IMR-90 (cell line): Measurements from ENCODE around the gene ZDHHC19. TPM values are rescaled to one million over a fixed set of nuclear protein-coding genes. Genes with fewer than 3 reads are reported as not detected.

Experiments
- ATAC-seq: fragments of 200-7000 bp; cut with Tn5 transposase; 2 replicates; pipeline ENCODE4 v1.9.1; 2020; ENCODE audit warnings: low read depth, mild to moderate bottlenecking, moderate library complexity
- BruUV-seq: library from RNA; stranded (reverse); fragments of 400-500 nt; replicated peaks from 2 replicates; lab custom pipeline; 2021; lab: Mats Ljungman, UMichigan
- CTCF ChIA-PET: fragments of 300-600 bp; formaldehyde crosslinking; extraction: SDS; loops from one replicate; lab custom pipeline; 2021; ENCODE audit warnings: antibody characterized with exemption; lab: Yijun Ruan, JAX
- POLR2A ChIA-PET: fragments of 300-600 bp; sonication (Branson Sonifier 250); formaldehyde crosslinking; loops from one replicate; lab custom pipeline; 2022; ENCODE audit warnings: antibody characterized with exemption; ENCODE audit not compliant: unreplicated experiment; lab: Charles Lee
- DNase-seq: peaks from one replicate; pipeline ENCODE4 v3.0.0; 2013
- H2AFZ ChIP-seq: replicated peaks from 2 replicates; pipeline ENCODE3; 2013; ENCODE audit warnings: low read length, mild to moderate bottlenecking; ENCODE audit not compliant: poor library complexity
- H2AK5ac ChIP-seq: 2 replicates; pipeline ENCODE4 v1.6.1; 2013; ENCODE audit warnings: low read depth, low read length, inconsistent platforms
- H2AK9ac ChIP-seq: replicated peaks from 2 replicates; pipeline ENCODE3; 2013; ENCODE audit warnings: mild to moderate bottlenecking, low read depth, low read length, moderate library complexity; ENCODE audit not compliant: poor library complexity
- H2BK120ac ChIP-seq: 2 replicates; pipeline ENCODE4 v1.6.1; 2013; ENCODE audit warnings: low read depth, low read length, inconsistent platforms
- H2BK15ac ChIP-seq: 3 replicates; pipeline ENCODE4 v1.6.1; 2013; ENCODE audit warnings: low read depth, low read length, inconsistent platforms
- H2BK20ac ChIP-seq: 2 replicates; pipeline ENCODE4 v1.6.1; 2013; ENCODE audit warnings: low read depth, mild to moderate bottlenecking, inconsistent platforms, low read length, moderate library complexity
- H2BK5ac ChIP-seq: 2 replicates; pipeline ENCODE4 v1.6.1; 2013; ENCODE audit warnings: mild to moderate bottlenecking, low read depth, low read length, inconsistent platforms; ENCODE audit not compliant: poor library complexity, severe bottlenecking
- H3K14ac ChIP-seq: replicated peaks from 2 replicates; pipeline ENCODE4 v1.6.1; 2013; ENCODE audit warnings: low read depth, low read length, inconsistent platforms
- H3K18ac ChIP-seq: 2 replicates; pipeline ENCODE4 v1.6.1; 2013; ENCODE audit warnings: low read depth, low read length, control low read depth
- H3K23ac ChIP-seq: 2 replicates; pipeline ENCODE4 v1.6.1; 2013; ENCODE audit warnings: low read depth, low read length, inconsistent platforms
- H3K27ac ChIP-seq: 2 replicates; pipeline ENCODE4 v1.5.1; 2013; ENCODE audit warnings: mild to moderate bottlenecking, control low read depth, low read length; ENCODE audit not compliant: insufficient read depth
- H3K27me3 ChIP-seq: 2 replicates; pipeline ENCODE4 v1.6.1; 2013; ENCODE audit warnings: low read length; ENCODE audit not compliant: control insufficient read depth, insufficient read depth
- H3K36me3 ChIP-seq: 2 replicates; pipeline ENCODE4 v1.6.1; 2013; ENCODE audit warnings: low read length, mixed read lengths; ENCODE audit not compliant: control insufficient read depth, insufficient read depth
- H3K4ac ChIP-seq: 2 replicates; pipeline ENCODE4 v1.6.1; 2013; ENCODE audit warnings: low read depth, low read length, inconsistent platforms
- H3K4me1 ChIP-seq: 2 replicates; pipeline ENCODE4 v1.6.1; 2013; ENCODE audit warnings: low read length, mixed read lengths; ENCODE audit not compliant: control insufficient read depth, insufficient read depth
- H3K4me2 ChIP-seq: 2 replicates; pipeline ENCODE4 v1.6.1; 2013; ENCODE audit warnings: low read depth, mild to moderate bottlenecking, control low read depth, low read length, moderate library complexity
- H3K4me3 ChIP-seq: 2 replicates; pipeline ENCODE4 v1.5.1; 2013; ENCODE audit warnings: low read depth, mild to moderate bottlenecking, control low read depth, low read length, moderate library complexity; ENCODE audit not compliant: insufficient read depth
- H3K56ac ChIP-seq: 2 replicates; pipeline ENCODE4 v1.6.1; 2013; ENCODE audit warnings: low read length, inconsistent platforms; ENCODE audit not compliant: insufficient read depth; ENCODE audit errors: extremely low read depth
- H3K79me1 ChIP-seq, 2 experiments: 2 replicates each; pipeline ENCODE4 v1.6.1; 2013; ENCODE audit warnings: low read length in 2 of 2, inconsistent platforms in 1 of 2, low read depth in 1 of 2
- H3K9ac ChIP-seq: 2 replicates; pipeline ENCODE4 v1.6.1; 2013; ENCODE audit warnings: low read depth, low read length, control low read depth
- H3K9me1 ChIP-seq: 2 replicates; pipeline ENCODE4 v1.6.1; 2013; ENCODE audit warnings: low read length, inconsistent platforms; ENCODE audit not compliant: insufficient read depth
- H3K9me3 ChIP-seq: 2 replicates; pipeline ENCODE4 v1.6.1; 2013; ENCODE audit warnings: low read length; ENCODE audit not compliant: control insufficient read depth, insufficient read depth
- H4K20me1 ChIP-seq: 2 replicates; pipeline ENCODE4 v1.6.1; 2013; ENCODE audit warnings: low read length, inconsistent platforms; ENCODE audit not compliant: insufficient read depth
- H4K5ac ChIP-seq: 2 replicates; pipeline ENCODE4 v1.6.1; 2013; ENCODE audit warnings: mild to moderate bottlenecking, low read depth, low read length, control low read depth
- H4K8ac ChIP-seq, 2 experiments: 2 replicates each; pipeline ENCODE4 v1.6.1; 2013; ENCODE audit warnings: low read depth in 2 of 2, low read length in 2 of 2, control low read depth in 1 of 2, inconsistent platforms in 1 of 2
- H4K91ac ChIP-seq: 2 replicates; pipeline ENCODE4 v1.6.1; 2013; ENCODE audit warnings: low read depth, low read length, inconsistent platforms; ENCODE audit not compliant: insufficient read depth
- BHLHE40 ChIP-seq: fragments of 150-350 bp; IDR thresholded peaks from 2 replicates; pipeline ENCODE4 v1.6.1; 2016; ENCODE audit warnings: mild to moderate bottlenecking, low read depth, low read length
- CEBPB ChIP-seq: IDR thresholded peaks from 2 replicates; pipeline ENCODE4 v1.6.1; 2012; ENCODE audit warnings: low read depth, low read length, improper control_type of control experiment
- CHD1 ChIP-seq: IDR thresholded peaks from 2 replicates; pipeline ENCODE4 v1.6.1; 2012; ENCODE audit warnings: low read depth, low read length, improper control_type of control experiment
- FOS ChIP-seq: fragments of 150-350 bp; IDR thresholded peaks from 2 replicates; pipeline ENCODE4 v1.6.1; 2016; ENCODE audit warnings: low read depth, low read length
- MAFK ChIP-seq: IDR thresholded peaks from 2 replicates; pipeline ENCODE4 v1.6.1; 2012; ENCODE audit warnings: low read depth, low read length, improper control_type of control experiment
- MAZ ChIP-seq: IDR thresholded peaks from 2 replicates; pipeline ENCODE4 v1.6.1; 2012; ENCODE audit warnings: low read depth, mild to moderate bottlenecking, low read length, improper control_type of control experiment, moderate library complexity, borderline replicate concordance
- MXI1 ChIP-seq: IDR thresholded peaks from 2 replicates; pipeline ENCODE4 v1.6.1; 2012; ENCODE audit warnings: low read depth, mild to moderate bottlenecking, low read length, moderate library complexity, borderline replicate concordance
- NFE2L2 ChIP-seq: fragments of 150-350 bp; IDR thresholded peaks from 2 replicates; pipeline ENCODE4 v1.6.1; 2016; ENCODE audit warnings: low read depth, mild to moderate bottlenecking, low read length
- POLR2A ChIP-seq: IDR thresholded peaks from 2 replicates; pipeline ENCODE4 v1.6.1; 2012; ENCODE audit warnings: mild to moderate bottlenecking, low read depth, low read length
- RAD21 ChIP-seq: IDR thresholded peaks from 2 replicates; pipeline ENCODE4 v1.6.1; 2012; ENCODE audit warnings: low read length, improper control_type of control experiment
- RCOR1 ChIP-seq: IDR thresholded peaks from 2 replicates; pipeline ENCODE4 v1.6.1; 2012; ENCODE audit warnings: mild to moderate bottlenecking, low read length, improper control_type of control experiment; ENCODE audit not compliant: insufficient replicate concordance
- RFX5 ChIP-seq: IDR thresholded peaks from 2 replicates; pipeline ENCODE4 v1.8.0; 2012; ENCODE audit warnings: low read depth, mild to moderate bottlenecking, low read length, moderate library complexity
- SMC3 ChIP-seq: fragments of 150-350 bp; IDR thresholded peaks from 2 replicates; pipeline ENCODE4 v1.6.1; 2016; ENCODE audit warnings: low read depth, mild to moderate bottlenecking, antibody characterized with exemption, low read length, moderate library complexity
- WGBS, 2 experiments: methylation state at CpG; one replicate each; pipeline versions ENCODE4 v1.1.5 to v1.1.7; 2013; ENCODE audit warnings: missing lambda C conversion rate in 2 of 2; ENCODE audit not compliant: insufficient read length in 1 of 2; ENCODE audit errors: extremely low coverage in 2 of 2; 5-methylcytosine and 5-hydroxymethylcytosine counted together
- dilution Hi-C: fragments of 300-500 bp; cut with HindIII; formaldehyde crosslinking; loops from one replicate; pipeline ENCODE4 v1.14.3; 2018; ENCODE audit warnings: low sequenced_read_pairs; ENCODE audit not compliant: unreplicated experiment
- in situ Hi-C: fragments of 300-500 bp; cut with MboI; formaldehyde crosslinking; loops from 3 replicates; pipeline ENCODE4 v1.14.3; 2019; ENCODE audit warnings: low sequenced_read_pairs, inconsistent platforms, mixed read lengths
- intact Hi-C: fragments of 100-400 bp; cut with micrococcal nuclease; formaldehyde crosslinking; loops from 2 replicates; pipeline ENCODE4 v1.10.0; 2022
- polyA plus RNA-seq, 3 experiments: library from polyadenylated mRNA; depleted of rRNA; stranded (reverse); fragments of >200 nt; gene quantifications; 2 replicates each; pipeline ENCODE4 v1.2.3, GENCODE V29; 2012; ENCODE audit warnings: low replicate concordance in 1 of 3
- total RNA-seq: library from RNA; depleted of rRNA; stranded (reverse); fragments of >200 nt; gene quantifications from 2 replicates; pipeline ENCODE4 v1.2.3, GENCODE V29; 2012
- TF ChIP-seq, protein P1 (sequence below): fragments of 150-350 bp; IDR thresholded peaks from 2 replicates; pipeline ENCODE4 v1.6.1; 2017; ENCODE audit warnings: mild to moderate bottlenecking, antibody characterized with exemption, low read length, low read depth
- TF ChIP-seq, protein P2 (sequence below): fragments of 150-350 bp; IDR thresholded peaks from 2 replicates; pipeline ENCODE4 v1.6.1; 2016; ENCODE audit warnings: low read depth, mild to moderate bottlenecking, low read length, moderate library complexity, borderline replicate concordance
- TF ChIP-seq, protein P3 (sequence below): conservative IDR thresholded peaks from 2 replicates; pipeline ENCODE4 v1.5.1; 2012; ENCODE audit warnings: mild to moderate bottlenecking, low read depth, low read length, improper control_type of control experiment

The ZDHHC19 gene
- total and polyA plus RNA-seq, 2 of the 4 experiments (the other 2 are of a cell fraction), result 0.09 TPM; not detected in 1

DNA sequence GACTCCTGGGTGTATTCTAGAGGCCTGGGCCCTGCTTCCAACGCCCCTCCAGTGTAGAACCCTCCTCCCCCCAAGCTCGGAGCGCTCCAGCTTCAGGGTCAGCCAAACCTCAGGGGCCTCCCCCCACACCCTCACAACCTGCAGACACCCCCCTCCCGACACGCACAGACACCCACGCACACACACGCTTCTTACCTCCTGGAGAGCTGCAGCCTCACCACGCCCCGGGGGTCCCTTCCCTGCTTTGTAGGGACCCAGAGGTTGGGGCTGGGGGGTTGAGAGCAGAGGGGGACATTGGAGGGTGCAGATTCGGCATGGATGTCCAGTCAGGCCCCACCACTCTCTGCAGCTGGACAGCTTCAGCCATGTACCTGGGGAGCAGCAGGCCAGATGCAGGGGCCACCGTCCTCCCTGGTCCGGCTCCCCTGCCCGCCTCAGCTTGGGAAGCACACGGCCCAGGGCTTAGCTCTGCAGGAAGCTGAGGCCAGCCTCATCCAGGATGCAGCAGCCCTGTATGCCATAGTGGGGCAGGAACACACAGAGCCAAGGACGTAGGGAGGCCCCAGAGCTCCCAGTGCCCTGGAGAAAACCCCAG, 13.0 kb downstream of the ZDHHC19 start:
- Histone ChIP-seq H3K4me2 (no peak overlapping the region), H3K18ac (no peak overlapping the region), H4K8ac (no peak overlapping the region), H4K5ac (no peak overlapping the region), H2BK120ac (no peak overlapping the region), H4K91ac (no peak overlapping the region), H3K56ac (no peak overlapping the region), H3K36me3 (no peaks in the 10 kb centered on the region), H3K23ac (no peak overlapping the region), H2BK15ac (no peak overlapping the region), H3K4ac (no peak overlapping the region), H3K9me3 (no peaks in the 10 kb centered on the region), H3K4me3 (no peak overlapping the region), H3K14ac (no peak overlapping the region), H2BK20ac (no peak overlapping the region), H3K27ac (no peak overlapping the region), H3K9me1 (no peaks in the 10 kb centered on the region), H2BK5ac (no peak overlapping the region), H3K79me1 (no peaks in the 10 kb centered on the region), H4K20me1 (no peaks in the 10 kb centered on the region), H3K4me1 (no peaks in the 10 kb centered on the region), H3K27me3 (no peaks in the 10 kb centered on the region; the same call in 1 of the 2 replicates), H2AK5ac (no peak overlapping the region), H2AK9ac (no peak overlapping the region), H2AFZ (no peak overlapping the region), H3K9ac (no peak overlapping the region)
- POLR2A ChIA-PET, result no interaction called here
- intact Hi-C loops (loop anchor here (5.0 kb wide), 1 partner anchor 346 kb away; no protein-coding TSS in a partner anchor), dilution Hi-C loops (loop anchor here (25.0 kb wide), 1 partner anchor 136 kb away; no protein-coding TSS in a partner anchor), in situ Hi-C loops (no loop called here)
- CTCF ChIA-PET, result interaction anchor here (0.8 to 1.5 kb wide), 2 partner anchors 40 to 125 kb away, joined by 3 to 4 read pairs; no protein-coding TSS in a partner anchor
- WGBS, 2 experiments, result 50% methylated on average over 6 of the region's 15 CpGs; no CpG with 5 or more reads in 1 of the 2 experiments
- DNase-seq (no peak), ATAC-seq (no peak)
- no peak for TF ChIP-seq POLR2A
- no peak for TF ChIP-seq FOS
- no peak for TF ChIP-seq CHD1
- no peak for TF ChIP-seq MXI1
- TF ChIP-seq RCOR1, result no peak
- no peak for TF ChIP-seq RFX5
- TF ChIP-seq, protein P1, sequence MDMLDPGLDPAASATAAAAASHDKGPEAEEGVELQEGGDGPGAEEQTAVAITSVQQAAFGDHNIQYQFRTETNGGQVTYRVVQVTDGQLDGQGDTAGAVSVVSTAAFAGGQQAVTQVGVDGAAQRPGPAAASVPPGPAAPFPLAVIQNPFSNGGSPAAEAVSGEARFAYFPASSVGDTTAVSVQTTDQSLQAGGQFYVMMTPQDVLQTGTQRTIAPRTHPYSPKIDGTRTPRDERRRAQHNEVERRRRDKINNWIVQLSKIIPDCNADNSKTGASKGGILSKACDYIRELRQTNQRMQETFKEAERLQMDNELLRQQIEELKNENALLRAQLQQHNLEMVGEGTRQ, result no peak
- no peak for TF ChIP-seq SMC3
- no peak for TF ChIP-seq RAD21
- no peak for TF ChIP-seq MAZ
- TF ChIP-seq MAFK, result no peak
- TF ChIP-seq NFE2L2, result no peak
- TF ChIP-seq BHLHE40, result no peak
- TF ChIP-seq, protein P2, sequence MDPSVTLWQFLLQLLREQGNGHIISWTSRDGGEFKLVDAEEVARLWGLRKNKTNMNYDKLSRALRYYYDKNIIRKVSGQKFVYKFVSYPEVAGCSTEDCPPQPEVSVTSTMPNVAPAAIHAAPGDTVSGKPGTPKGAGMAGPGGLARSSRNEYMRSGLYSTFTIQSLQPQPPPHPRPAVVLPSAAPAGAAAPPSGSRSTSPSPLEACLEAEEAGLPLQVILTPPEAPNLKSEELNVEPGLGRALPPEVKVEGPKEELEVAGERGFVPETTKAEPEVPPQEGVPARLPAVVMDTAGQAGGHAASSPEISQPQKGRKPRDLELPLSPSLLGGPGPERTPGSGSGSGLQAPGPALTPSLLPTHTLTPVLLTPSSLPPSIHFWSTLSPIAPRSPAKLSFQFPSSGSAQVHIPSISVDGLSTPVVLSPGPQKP, result no peak
- TF ChIP-seq, protein P3, sequence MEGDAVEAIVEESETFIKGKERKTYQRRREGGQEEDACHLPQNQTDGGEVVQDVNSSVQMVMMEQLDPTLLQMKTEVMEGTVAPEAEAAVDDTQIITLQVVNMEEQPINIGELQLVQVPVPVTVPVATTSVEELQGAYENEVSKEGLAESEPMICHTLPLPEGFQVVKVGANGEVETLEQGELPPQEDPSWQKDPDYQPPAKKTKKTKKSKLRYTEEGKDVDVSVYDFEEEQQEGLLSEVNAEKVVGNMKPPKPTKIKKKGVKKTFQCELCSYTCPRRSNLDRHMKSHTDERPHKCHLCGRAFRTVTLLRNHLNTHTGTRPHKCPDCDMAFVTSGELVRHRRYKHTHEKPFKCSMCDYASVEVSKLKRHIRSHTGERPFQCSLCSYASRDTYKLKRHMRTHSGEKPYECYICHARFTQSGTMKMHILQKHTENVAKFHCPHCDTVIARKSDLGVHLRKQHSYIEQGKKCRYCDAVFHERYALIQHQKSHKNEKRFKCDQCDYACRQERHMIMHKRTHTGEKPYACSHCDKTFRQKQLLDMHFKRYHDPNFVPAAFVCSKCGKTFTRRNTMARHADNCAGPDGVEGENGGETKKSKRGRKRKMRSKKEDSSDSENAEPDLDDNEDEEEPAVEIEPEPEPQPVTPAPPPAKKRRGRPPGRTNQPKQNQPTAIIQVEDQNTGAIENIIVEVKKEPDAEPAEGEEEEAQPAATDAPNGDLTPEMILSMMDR, result no peak
- no peak for TF ChIP-seq CEBPB
- no TSS peak for BruUV-seq
